MM.1S (cell line): ENCODE results near the gene NEGR1.

ENCODE experiments used
- EZH2 ChIP-seq: fragments of 300-600 bp; sonication (generic); optimal IDR thresholded peaks from 2 replicates; pipeline ENCODE3; 2017; ENCODE audit warnings: low read depth, mild to moderate bottlenecking, antibody characterized with exemption, low read length, mixed read lengths
- EZH2phosphoT487 ChIP-seq: fragments of 300-600 bp; sonication (generic); IDR thresholded peaks from 2 replicates; pipeline ENCODE4 v1.6.1; 2018; ENCODE audit warnings: antibody characterized with exemption, low read length
- TF ChIP-seq, protein P1 (sequence below): fragments of 300-600 bp; sonication (generic); IDR thresholded peaks from 2 replicates; pipeline ENCODE4 v1.5.1; 2016; ENCODE audit warnings: antibody characterized with exemption, low read length, mixed read lengths

- TF ChIP-seq, protein P1, sequence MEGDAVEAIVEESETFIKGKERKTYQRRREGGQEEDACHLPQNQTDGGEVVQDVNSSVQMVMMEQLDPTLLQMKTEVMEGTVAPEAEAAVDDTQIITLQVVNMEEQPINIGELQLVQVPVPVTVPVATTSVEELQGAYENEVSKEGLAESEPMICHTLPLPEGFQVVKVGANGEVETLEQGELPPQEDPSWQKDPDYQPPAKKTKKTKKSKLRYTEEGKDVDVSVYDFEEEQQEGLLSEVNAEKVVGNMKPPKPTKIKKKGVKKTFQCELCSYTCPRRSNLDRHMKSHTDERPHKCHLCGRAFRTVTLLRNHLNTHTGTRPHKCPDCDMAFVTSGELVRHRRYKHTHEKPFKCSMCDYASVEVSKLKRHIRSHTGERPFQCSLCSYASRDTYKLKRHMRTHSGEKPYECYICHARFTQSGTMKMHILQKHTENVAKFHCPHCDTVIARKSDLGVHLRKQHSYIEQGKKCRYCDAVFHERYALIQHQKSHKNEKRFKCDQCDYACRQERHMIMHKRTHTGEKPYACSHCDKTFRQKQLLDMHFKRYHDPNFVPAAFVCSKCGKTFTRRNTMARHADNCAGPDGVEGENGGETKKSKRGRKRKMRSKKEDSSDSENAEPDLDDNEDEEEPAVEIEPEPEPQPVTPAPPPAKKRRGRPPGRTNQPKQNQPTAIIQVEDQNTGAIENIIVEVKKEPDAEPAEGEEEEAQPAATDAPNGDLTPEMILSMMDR, result no peak
- TF ChIP-seq EZH2phosphoT487 (no peak), EZH2 (no peak)
Measured at GRCh38 chr1:71393301-71393700, 889.0 kb downstream of the NEGR1 start.
